HG02885 (cell line): ENCODE measurements around the gene CORIN.

ENCODE experiments used
- ATAC-seq: cut with Tn5 transposase; IDR thresholded peaks from one replicate; pipeline ENCODE4 v1.9.1; 2021; ENCODE audit warnings: mild to moderate bottlenecking; ENCODE audit not compliant: unreplicated experiment, poor library complexity

Gene CORIN

GRCh38 chr4:47837094-47837907 lies 566 bp downstream of the CORIN start:
- peak; percentile 57 for ATAC-seq

- ATAC-seq: peak; percentile 79
Observed at GRCh38 chr4:47836641-47837093, 1.2 kb downstream of the CORIN start.

DNA sequence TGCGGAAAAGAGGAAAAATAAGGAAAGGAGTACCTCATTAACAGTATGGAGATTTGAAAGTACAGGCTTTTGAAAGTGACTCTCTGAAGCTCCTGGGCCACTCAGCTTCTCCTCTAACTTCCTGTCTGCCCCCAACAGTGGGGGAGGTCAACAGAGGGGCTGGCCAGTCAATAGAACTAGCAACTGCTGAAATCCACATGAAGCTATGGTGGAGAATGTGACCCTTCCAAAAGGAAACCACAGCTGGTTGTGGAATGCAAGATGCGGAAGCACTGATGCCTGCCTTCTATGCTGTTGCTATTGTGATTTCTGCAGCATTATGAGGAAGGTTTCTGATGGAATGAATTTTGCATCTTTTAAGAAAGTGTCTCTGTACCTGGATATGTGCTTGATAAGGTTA lies 2.4 kb downstream of the CORIN start:
- ATAC-seq: no peak

DNA sequence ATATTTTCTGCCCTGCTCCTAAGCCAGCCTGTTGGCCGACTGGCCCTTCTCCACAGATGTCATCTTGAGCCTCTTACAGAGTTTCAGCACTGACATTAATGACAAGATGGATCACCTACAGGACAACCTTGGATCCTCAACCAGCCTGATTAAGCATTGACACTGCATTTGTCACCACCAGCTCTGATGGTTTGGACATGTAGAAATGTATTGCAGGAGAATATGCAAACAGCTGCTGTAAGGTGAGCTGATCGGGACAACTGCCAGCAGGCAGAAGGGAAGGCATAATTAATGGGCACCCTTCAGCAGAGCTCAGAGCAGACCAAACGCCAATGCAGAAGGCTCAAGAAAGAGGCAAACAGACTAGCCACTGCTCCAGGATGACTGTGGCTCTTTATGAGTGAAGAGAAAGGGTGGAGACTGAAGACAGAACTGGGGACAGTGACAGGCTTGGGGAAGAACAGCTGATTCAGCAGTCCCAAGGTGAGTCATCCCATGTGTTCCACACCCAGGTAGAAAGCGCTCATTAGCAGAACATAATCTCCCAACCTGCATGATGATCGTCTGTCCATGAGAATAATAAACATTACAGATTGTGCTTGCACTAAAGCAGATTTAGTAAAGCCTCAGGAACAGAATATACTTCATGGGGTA lies 6.7 kb downstream of the CORIN start:
- ATAC-seq: no peak

GRCh38 chr4:47830265-47831025 lies 7.4 kb downstream of the CORIN start:
- no peak for ATAC-seq

- ATAC-seq: no peak
Observed at GRCh38 chr4:47829438-47829837, 8.4 kb downstream of the CORIN start.

- ATAC-seq: no peak
Observed at GRCh38 chr4:47827343-47828047, 10.4 kb downstream of the CORIN start.

GRCh38 chr4:47824840-47825239 lies 13.0 kb downstream of the CORIN start:
- peak; percentile 75 for ATAC-seq

DNA sequence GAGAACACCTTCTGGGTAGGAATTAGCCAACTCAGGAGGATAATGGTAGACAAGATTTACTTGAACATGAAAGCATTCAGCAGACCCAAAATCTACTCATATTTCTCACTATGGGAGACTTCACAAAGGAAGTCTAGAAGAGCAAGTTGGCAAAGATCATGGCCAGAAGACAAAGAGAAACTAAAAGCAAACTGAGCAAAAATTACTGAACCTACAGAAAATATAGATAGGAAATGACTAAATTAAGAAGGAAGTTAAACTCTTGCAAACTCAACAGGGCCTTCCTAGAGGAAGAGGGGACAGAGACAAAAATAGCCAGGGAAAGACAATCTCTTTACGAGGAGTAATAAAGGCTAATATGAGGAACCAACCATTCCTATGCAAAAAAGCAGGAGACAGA lies 18.7 kb downstream of the CORIN start:
- ATAC-seq: no peak

DNA sequence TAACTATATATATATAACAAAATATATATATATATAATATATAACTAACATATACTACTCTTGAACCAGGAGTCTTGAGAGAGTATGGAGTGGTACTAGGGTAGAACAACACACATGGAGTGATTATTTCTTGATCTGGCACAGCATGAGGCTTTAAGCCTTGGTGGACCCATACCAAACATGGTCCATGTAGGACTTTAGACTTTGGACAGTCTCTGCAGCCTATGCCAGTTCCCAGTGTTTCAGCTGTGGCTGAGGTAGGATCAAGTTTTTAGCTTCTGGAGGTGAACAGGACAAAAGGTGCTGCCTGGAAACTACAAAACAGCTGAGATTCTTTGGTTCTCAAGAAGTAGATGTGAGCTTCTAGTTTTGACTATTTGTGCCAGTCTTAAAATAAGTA lies 20.6 kb downstream of the CORIN start:
- no peak for ATAC-seq

- ATAC-seq: no peak
Observed at GRCh38 chr4:47816748-47817147, 21.1 kb downstream of the CORIN start.

DNA sequence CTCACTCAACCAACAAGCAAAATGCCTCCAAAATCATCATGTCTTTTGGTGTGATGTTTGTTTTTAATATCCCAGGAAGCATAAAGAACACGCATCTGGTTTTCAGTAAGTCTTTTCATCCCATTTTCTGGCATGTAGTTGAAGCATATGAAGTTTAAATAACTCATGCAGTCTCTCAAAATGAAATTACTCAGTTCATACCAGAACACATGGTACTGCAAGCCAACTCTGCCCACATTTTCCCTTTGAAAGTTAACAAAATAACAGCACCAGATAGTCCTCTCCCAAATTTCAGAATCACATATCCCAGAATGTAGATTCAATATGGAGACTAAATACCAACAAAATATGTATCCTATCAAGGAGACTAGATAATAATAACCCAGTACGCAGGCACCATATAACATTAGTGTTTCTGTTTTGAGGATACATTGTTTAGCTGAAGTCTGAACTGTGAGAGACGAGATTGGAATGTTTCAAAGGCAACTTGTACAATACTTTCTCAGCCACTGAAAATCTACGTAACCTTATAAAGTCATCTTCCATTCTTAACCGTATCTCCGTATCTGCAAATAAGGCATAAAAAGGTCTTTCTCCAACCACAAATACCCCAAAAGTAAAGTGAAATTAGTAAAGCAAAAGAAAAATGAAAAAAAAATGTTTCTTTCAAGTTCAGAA lies 23.1 kb downstream of the CORIN start:
- no peak for ATAC-seq

GRCh38 chr4:47809654-47810203 lies 28.1 kb downstream of the CORIN start:
- no peak for ATAC-seq

DNA sequence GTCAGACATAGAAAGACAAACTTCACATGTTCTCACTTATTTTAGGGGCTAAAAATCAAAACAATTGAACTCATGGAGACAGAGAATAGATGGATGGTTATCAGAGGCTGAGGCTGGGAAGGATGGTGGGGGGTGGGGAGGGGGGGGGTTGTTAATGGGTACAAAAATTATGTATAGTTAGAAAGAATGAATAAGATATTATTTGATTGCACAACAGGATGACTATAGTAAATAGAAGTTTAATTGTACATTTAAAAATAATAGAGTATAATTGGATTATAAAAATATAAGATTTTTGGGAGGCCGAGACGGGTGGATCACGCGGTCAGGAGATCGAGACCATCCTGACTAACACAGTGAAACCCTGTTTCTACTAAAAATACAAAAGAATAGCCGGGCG lies 33.3 kb downstream of the CORIN start:
- no peak for ATAC-seq

DNA sequence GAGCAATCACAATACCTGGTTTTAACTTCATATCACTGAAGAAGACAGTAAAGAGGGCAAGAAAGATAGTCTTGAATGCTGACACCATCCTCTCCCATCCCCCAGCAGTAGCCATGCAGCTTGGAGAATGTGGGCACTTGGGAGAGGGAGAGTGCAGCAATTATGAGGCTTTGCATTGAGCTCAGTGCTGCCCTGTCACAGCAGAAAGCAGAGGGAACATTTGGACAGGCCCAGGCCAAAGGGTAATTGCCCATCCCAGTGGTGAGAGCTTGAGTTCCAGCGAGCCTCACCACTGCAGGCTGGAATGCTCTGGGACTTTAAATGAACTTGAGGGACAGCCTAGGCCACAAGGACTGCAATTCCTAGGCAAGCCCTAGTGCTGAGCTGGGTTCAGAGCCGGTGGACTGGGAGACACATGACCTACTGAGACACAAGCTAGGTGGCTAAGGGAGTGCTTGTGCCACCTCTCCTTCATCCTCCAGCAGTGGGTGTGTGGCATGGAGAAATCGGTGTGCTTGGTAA lies 36.3 kb downstream of the CORIN start:
- ATAC-seq: no peak

GRCh38 chr4:47798165-47798564 lies 39.7 kb downstream of the CORIN start:
- no peak for ATAC-seq

DNA sequence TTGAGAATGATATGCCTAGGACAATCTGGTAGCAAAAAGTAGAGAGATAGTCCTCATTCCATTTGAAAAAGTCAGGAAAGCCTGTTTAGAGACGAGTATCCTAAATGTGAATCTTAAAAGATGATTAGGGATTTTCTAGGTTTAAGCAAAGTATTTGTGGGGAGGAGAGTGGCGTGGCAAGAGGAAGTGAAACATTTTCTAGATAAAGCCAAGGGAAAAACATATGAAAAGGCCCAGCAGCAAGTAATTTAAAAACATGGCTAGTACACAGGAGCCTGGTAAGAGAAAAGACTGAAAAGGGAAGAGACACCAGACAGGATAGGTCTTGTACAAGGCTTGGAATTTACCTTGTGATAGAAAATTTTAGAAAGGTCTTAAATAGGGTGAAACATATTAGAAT lies 45.9 kb downstream of the CORIN start:
- ATAC-seq: no peak

DNA sequence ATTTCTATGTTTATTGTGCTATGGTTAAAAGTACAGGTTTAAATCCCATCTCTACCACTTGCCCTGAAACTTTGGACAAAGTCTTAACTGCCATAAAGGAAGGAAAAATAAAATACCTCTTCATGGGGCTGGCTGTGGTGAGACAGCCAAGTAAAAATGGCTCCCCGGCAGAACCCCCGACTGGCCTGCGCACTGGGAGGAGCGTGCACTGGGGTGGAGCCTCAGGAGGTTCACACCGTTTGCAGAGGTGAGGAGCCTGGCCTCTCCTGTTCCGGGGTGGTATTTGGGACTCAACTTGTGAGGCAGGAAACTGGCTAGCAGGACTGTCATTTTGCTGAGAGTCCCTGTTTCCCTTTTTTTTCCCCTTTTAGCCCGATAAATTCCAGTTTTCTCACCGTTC lies 47.8 kb downstream of the CORIN start:
- ATAC-seq: no peak

GRCh38 chr4:47788126-47788525 lies 49.7 kb downstream of the CORIN start:
- no peak for ATAC-seq
